GM21390 (cell line): ENCODE measurements around the gene TFDP2.
"Not testable (repeated sequence)": the region's sequence is repeated elsewhere in the genome, so short reads cannot be mapped to it uniquely, and the experiment has no call there.

Experiments
- ATAC-seq: cut with Tn5 transposase; IDR thresholded peaks from one replicate; pipeline ENCODE4 v1.9.1; 2021; ENCODE audit not compliant: unreplicated experiment

The TFDP2 gene, protein sequence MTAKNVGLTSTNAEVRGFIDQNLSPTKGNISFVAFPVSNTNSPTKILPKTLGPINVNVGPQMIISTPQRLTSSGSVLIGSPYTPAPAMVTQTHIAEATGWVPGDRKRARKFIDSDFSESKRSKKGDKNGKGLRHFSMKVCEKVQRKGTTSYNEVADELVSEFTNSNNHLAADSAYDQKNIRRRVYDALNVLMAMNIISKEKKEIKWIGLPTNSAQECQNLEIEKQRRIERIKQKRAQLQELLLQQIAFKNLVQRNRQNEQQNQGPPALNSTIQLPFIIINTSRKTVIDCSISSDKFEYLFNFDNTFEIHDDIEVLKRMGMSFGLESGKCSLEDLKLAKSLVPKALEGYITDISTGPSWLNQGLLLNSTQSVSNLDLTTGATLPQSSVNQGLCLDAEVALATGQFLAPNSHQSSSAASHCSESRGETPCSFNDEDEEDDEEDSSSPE

DNA sequence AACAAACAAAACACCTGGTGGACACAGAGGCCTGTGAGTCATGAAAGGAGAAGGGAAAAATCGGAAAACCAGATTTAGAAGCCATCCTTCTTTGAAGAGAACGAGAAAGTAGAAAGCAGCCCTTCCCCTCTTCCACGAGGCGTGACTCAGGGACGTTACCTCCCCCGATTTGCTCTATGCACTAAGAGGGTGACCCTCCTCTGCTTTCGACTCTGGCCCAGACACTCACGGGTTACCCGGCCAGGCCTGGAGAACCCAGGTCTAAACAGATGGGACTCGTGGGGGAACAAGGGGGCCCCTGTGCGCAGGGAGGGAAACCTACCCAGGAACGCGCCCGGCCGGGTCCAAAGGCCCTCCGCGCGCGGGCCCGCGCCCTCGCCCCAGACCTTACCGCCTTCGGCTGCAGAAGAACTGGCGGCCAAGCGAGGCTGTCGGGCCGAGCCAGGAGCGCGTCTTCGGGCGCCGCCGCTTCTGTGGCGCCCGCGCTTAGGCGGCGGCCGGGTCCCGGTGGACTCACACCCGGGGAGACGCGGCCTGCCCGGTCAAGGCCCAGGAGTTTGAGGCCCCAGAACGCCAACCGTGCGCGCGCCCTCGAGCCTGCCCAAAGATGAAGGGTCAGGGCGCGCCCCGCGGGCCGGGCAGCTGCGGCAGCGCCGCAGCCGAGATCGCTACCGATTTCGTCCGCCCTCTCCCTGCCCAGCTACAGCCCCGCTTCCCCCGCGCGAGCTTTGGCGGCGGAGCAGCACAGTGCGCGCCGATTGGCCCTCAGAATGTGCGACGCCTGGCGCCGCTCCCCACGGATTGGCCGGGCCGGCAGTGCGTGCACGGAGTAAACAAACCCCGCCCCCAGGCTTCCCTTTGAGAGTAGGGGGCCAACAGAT is at the start of gene TFDP2:
Gene TFDP2, minus strand, starts transcription at position 753 of the 881 bp plus-strand sequence. CDS start 47,795 bp downstream, outside the sequence.
- ATAC-seq = peak; percentile 99

DNA sequence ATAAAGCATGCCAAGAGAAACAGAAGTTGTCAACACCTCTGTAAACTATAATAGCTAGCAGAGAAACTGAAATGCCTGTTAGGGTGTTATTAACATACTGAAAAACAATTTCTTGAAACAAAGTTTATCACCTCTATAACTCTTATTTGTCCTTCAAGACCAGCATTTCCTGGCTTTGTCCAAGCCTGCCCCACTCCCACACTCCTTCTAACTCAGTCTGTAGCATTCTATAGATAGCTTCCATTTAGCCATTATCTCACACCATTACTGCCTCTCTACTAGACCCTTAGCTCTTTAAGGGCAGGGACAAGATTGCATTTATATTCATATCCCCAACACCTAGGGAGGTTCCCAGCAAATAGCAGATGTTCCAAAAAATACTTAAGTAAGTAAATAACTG is 39.5 kb upstream of the TFDP2 start:
- ATAC-seq = no peak

DNA sequence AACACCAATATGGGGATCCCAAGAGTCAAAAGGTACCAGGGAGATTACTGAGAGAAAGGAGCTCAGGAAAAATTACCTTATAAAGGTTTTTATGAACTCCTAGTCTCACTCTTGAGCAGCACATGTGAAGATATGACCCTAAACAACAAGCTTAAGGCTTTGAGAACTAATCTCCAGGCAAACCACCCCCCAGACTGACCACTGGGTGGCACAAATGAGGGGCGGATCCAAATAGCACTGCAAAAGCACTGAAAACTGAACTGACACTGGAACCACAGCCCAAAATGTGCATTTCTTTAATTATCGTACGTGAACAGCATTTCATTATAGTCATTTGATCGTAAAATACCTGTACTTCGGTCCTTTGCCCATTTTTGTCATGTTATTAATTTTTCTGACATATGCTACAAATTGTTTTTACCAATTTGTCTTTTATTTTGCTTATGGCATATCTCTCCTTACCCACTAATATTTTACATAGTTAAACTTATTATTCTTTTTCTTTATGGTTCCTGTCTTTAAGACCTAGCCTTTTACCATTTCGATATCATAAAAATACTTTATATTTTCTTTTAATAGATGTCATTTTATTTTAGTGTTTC is 31.5 kb upstream of the TFDP2 start:
- ATAC-seq = no peak

DNA sequence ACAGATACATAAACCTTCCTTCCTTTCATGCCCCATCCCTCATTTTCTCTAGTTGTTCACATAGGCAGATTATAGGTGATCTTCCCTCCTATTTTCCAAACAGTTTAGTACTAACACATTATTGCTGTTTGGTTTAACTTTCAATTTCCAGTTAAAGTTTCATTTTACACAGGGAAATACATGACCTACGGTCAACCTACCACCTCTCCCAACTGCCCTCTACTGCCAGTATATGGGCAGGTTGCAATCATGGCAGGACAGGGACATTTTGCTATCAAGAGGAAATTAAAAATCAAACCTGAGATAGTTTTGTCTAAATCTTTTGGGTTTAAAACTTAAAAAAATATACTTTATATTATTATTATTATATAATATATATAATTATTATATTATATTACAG is 26.1 kb upstream of the TFDP2 start:
- ATAC-seq = no peak

DNA sequence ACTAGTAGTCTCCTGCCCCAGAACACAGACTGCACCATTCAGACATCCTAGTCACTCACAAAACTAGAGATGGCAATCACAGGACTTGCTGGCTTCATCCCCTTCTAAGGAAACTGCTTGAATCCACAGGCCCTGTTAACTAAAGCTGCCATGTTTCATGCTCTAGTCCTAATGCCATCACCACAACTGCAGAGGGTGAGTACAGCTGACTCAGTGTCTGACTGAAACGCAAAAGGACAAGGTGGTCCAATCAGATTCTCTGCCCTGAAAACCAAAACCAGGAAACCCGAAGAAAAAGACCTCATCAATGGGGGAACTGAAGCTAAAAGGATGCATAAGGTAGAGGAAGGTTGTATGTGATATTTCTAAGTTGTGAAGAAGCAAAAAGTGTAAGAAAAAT is 25.2 kb upstream of the TFDP2 start:
- no peak for ATAC-seq

DNA sequence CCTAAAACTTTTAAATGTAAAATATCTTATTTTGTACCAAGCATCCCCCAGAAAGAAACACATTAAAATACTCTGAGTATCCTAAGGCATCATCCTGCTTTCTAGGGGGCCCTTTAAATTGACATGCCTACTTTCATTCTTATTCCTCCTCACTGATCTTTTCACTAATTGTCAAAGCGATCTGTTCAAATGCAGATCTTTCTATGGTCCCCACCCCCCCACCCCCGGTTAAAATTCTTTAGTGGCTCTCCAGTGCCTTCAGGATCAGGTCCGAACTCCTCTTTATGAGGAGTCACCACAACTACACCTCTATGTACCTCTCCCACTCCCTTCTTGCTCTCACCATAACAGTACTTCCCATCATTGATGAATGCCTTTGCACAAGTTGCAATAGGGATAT is 19.2 kb upstream of the TFDP2 start:
- ATAC-seq = no peak

DNA sequence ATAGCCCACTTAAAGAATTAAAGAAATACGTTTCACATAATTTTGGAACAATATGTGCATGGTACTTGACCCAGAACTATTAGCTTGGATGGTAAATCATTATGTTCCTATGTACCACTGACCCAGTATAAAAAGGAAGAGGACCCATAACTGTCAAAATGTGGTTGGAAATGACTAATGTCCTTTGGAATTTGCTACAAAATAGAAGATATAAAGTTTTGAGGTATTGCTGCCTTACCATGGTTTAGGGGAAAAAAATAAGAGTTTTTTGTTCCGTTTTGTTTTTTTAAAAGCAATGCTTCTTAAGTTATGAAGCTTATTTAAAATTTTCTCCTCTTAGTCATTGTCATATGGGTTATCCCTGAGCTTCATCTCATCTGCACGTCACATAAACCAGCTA is 15.8 kb upstream of the TFDP2 start:
- ATAC-seq = no peak

DNA sequence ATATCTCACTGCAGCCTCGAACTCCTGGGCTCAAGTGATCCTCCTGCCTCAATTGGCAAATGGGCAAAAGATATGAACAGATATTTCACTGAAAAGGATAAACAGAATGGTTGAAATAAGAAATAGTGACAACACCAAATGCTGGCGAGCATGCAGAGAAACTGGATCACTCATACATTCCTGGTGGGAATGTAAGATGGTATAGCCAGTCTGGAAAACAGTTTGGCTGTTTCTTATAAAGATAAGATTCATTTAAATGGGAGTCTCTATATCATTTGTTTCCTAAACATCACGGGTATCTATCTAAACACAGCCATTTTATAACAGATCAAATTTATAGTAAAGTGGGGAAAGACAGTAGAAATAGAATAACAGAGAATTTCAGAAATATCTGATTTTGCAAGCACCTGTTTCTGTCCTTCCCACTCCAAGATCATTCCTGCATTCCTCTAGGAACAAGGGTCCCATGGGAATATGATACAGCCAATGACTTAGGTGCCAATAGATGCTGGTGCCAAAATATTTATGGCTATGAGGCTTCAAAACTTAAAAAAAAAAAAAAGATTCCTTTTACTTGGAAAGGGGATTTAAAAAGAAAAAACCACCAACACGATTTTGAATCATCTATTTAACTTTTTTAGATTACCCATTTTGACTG is 9.9 kb upstream of the TFDP2 start:
- no peak for ATAC-seq

DNA sequence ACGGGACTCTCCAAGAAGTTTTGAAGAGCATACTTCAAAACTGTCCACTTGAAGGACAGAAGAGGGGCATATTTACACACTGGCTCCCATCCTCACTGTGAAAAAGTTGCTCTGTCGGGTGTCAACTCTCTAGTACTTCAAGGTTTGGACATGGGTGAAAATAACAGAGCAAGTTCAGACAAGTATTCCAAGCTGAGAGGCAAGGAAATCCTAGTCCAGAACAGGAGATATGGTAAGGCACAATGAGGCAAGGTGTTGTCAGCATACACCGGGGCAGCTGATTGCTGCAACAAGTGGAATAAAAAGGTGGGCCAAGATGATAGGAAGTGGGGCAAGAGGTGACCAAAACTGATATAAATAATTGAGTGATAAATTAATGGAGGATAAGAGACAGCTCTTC is 4.8 kb upstream of the TFDP2 start:
- ATAC-seq = no peak

DNA sequence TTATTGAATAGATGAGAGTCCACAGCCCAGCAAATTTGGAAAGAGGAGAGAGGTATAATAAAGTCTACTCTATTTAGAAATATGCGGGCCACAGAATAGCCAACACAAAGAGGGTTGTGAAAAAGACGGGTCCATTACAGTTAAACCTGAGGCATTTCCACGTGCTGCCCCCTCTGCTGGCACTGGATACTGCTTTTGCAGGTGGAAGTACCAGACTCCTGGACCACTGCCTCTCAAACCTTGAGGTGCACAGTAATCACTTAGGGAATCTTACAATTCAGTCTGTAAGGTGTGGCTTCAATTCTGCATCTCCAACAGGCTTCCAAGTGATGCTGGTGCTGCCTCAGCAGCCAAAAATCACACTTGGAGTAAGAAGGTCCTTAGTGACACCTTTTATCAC is 3.0 kb upstream of the TFDP2 start:
- no peak for ATAC-seq

DNA sequence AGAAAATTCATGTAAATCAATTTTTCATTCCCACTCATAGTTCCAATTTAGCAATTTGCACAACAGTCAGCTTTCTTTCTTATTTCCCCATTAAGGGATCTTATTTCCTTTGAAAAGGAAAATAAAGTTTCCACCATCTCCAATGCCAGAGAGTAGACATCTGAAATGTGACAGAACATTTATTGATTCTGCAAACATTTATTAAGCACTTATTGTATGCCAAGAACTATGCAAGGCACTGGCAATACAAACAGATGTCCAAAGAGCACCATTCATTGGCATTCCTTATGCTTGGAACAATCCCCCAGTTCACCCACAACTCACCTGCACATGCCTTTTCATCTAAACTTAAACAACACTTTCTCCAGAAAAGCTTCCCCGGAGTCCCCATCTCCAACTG is 2.5 kb upstream of the TFDP2 start:
- ATAC-seq = no peak

DNA sequence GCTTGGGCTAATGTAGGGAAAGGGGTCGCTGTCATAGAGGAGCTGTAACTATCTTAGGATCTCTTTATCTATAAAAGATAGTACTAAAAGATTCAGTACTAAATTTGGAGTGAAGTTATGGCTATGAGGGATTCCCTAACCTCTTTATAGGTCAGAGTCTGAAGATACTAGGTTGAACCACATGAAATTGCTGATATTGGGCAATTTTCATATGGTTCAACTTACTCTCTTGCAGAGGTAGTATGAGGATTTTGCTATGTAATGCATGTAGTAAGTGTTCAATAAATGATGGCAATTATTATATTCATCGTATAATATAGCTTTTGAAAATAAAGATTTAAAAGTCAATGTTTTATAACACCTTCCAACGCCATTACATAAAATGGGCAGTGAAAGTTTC is 1.9 kb upstream of the TFDP2 start:
- ATAC-seq = no peak

DNA sequence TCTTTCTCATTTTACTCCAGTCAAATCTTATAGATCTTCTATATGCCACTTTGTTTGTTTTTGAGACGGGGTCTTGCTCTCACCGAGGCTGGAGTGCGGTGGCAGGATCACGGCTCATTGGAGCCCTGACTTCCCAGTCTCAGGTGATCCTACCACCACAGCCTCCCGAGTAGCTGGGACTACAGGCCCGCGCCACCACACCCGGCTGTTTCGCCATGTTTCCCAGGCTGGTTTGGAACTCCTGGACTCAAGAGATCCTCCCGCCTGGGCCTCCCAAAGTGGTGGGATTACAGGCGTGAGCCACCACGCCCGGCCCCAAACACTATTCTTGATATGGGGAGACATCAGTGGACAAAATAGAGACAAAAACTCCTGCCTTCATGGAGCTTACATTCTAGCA is 927 bp upstream of the TFDP2 start:
- no peak for ATAC-seq

DNA sequence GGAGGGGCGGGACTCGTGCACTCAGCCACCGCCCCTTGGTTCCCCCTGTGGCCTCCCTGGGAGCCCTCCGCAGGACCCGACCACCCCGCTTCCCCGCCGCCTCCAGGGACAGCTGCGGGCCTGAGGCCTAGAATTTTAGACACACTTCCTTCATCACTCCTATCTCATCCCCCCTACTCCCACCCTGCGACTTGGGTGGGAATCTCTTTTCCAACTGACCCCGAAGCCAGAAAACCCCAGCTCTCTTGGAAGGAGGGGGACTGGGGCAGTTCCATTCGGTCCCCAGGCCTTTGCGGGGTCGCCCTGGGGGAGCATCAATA is 289 bp upstream of the TFDP2 start:
- no peak for ATAC-seq

DNA sequence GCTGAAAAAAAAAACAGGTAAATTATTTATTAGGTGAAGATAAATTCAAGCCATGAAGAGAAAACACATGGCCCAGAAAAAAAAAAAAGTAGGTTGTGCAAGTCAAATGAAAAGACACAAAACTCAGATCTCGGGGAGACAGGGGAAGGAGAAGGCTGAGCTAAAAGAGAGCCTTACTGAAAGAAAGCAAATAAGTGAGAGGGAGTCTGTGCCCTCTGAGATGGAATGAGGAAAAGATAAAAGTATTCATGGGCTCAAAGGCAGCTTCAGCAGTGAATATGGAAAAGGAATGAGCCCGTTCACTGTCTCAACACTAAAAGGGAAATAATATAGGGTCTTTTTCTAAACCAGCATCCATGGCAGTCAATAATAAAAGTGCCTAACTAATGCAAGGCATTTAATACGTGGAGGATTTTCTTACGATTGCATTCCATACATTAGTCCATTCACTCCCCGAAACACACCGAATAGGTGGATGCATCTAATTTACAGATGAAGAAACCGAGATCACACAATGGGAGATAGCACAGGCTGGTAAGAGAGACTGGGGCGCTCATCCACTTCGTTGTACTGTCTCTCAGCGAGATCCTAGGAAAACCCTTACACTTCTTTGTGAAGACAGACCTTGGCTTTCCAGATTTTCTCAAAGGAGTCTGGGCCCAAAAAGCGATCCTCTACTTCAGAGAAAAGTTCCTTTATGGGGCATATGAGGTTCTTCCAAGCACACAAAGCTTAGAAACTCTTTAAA is 1.1 kb downstream of the TFDP2 start:
- no peak for ATAC-seq

DNA sequence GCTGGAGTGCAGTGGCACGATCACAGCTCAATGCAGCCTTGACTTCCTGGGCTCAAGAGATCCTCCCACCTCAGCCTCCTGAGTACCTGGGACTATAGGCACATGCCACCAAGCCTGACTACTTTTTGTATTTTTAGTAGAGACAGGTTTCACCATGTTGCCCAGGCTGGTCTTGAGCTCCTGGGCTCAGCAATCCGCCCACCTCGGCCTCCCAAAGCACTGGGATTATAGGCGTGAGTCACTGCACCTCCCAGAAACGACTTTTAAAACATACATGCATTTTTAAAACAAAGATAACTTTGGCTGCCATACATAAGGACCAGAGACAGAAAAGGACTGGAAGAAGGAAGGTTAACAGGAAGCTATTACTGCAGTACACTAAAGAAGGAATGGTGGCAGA is 4.8 kb downstream of the TFDP2 start:
- ATAC-seq = not testable (repeated sequence)

DNA sequence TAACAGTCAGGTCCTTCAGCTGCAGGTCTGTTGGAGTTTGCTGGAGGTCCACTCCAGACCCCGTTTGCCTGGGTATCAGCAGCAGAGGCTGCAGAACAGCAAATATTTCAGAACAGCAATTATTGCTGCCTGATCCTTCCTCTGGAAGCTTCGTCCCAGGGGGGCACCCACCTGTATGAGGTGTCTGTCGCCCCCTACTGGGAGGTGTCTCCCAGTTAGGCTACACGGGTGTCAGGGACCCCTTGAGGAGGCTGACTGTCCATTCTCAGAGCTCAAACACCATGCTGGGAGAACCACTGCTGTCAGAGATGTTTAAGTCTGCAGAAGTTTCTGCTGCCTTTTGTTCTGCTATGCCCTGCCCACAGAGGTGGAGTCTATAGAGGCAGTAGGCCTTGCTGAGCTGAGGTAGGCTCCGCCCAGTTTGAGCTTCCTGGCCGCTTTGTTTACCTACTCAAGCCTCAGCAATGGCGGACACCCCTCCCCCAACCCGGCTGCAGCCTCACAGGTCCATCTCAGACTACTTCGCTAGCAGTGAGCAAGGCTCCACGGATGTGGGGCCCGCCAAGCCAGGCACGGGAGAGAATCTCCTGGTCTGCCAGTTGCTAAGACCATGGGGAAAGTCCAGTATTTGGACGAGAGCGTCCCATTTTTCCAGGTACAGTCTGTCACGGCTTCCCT is 8.6 kb downstream of the TFDP2 start:
- ATAC-seq = not testable (repeated sequence)

DNA sequence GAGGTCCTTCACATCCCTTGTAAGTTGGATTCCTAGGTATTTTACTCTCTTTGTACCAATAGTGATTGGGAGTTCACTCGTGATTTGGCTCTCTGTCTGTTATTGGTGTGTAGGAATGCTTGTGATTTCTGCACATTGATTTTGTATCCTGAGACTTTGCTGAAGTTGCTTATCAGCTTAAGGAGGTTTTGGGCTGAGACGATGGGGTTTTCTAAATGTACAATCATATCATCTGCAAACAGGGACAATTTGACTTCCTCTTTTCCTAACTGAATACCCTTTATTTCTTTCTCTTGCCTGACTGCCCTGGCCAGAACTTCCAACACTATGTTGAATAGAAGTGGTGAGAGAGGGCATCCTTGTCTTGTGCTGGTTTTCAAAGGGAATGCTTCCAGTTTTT is 12.3 kb downstream of the TFDP2 start:
- ATAC-seq = not testable (repeated sequence)

DNA sequence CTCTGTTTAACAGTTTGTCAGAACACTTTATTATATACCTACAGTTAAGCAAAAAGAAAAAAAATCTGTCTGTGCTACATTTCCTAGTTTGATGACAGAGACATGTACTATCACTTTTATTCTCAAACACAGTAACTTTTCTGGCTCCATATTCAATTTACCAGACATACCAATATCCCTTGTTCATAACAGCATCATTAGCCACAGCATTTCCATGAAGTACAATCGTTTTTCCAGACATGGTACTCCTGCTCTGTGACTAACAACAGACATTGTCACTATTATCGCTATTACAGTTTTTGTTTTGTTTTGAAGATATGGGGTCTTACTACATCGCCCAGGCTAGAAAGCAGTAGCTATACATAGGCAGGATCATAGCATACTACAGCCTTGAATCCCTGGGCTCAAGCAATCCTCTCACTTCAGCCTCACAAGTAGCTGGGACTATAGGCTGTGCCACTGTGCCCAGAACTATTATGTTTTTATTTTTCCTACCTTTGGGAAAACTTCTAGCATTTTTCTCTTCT is 14.5 kb downstream of the TFDP2 start:
- ATAC-seq = no peak
